Hepatocyte (in vitro differentiated cells): ENCODE results near the gene NELL2.

Experiments
- CTCF ChIP-seq: fragments of 200-600 bp; sonication (generic); IDR thresholded peaks from 2 replicates; pipeline ENCODE4 v1.5.1; 2016; ENCODE audit warnings: antibody characterized with exemption, mild to moderate bottlenecking; ENCODE audit not compliant: poor library complexity
- EZH2 ChIP-seq: fragments of 200-600 bp; sonication (generic); IDR thresholded peaks from 2 replicates; pipeline ENCODE4 v1.6.1; 2016; ENCODE audit warnings: antibody characterized with exemption, mild to moderate bottlenecking, borderline replicate concordance
- EZH2phosphoT487 ChIP-seq: fragments of 200-600 bp; sonication (generic); IDR thresholded peaks from one replicate; pipeline ENCODE4 v1.6.1; 2018; ENCODE audit warnings: antibody characterized with exemption, mild to moderate bottlenecking, low read depth, moderate library complexity; ENCODE audit not compliant: unreplicated experiment, severe bottlenecking

DNA sequence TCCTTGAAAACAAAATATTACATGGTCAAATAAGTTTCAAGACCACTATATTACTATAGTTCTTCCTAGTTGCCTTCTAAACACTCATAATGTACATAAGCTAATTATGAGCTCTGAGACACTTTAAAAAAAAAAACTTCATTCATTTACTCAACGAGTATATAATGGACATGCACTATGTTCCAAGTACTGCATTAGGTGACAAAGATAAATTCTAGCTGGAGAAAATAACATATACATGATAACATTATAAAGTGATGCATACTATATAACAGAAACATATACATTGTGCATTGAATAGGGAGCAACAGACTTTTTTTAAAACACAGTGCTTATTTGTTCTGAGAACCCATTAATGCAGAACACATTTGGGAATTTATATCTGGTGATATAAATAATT is 202.3 kb downstream of the NELL2 start:
- TF ChIP-seq CTCF (no peak), EZH2 (no peak), EZH2phosphoT487 (no peak)
